Fibroblast of peridontal ligament (primary cell): Measurements from ENCODE around the gene CAMSAP3.
"Not testable (repeated sequence)": the region's sequence is repeated elsewhere in the genome, so short reads cannot be mapped to it uniquely, and the experiment has no call there.

ENCODE experiments used
- DNase-seq: peaks from one replicate; pipeline ENCODE4 v3.0.0-alpha.2; 2010; ENCODE audit errors: extremely low read depth

Gene CAMSAP3

DNA sequence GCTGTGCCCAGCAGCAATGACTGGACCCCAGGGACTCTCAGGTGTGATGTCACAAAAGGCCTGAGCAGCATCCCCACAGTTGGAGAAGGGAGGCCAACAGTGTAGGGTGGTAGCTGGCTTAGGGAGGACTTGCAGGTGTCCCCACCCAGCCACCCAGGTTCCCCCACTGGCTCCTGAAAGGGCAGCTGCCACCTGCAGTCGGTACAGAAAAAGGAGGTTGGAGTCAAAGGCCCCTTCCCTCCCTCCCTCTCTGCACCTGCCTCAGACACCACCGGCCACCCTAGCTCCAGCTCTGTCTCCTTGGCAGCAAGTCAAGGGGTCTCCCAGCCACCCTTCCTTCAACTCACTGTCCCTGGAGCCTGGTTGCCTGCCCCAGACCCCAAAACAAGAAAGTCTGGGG is 38.0 kb downstream of the CAMSAP3 start, which contains the start of gene PCP2:
Gene PCP2, minus strand, starts transcription at position 22 of the 400 bp plus-strand sequence. CDS start 262 bp downstream, outside the sequence.
- no peak for DNase-seq

DNA sequence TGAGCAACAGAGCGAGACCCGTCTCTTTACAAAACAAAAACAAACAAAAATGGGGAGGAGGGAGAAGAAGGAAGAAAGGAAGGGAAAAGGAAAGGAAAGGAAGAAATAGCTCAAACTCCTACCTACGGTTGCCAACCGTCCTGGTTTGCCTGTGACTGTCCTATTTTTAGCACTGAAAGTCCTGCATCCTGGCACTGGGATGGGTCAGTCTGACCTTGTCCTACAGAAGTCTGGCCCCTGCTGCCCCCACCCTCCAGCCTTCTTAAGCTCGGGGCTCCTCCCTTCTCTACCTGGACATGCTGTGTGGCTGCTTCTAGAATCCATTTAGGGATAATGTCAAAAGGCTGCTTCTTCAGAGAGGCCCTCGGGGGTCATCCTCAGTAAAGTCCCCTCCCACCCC is 40.0 kb downstream of the CAMSAP3 start:
- no peak for DNase-seq

DNA sequence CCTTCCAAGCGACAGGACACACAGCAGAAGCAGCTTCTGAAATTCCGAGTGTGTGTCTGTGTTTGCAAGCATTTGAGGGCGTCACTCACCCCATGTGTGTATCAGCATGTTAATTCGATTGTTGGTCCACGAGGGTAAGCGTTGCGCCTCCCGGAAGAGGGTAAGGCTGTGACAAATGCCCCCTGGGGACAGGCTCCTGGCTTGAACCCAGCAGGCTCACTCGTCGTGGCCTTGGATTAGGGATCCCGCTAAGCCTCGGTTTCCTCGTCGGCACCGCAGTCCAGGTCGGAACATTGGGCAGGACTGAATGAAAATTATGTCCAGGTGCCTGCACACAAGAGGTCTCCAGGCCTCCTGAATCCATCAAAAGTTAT is 40.6 kb downstream of the CAMSAP3 start:
- DNase-seq = no peak

DNA sequence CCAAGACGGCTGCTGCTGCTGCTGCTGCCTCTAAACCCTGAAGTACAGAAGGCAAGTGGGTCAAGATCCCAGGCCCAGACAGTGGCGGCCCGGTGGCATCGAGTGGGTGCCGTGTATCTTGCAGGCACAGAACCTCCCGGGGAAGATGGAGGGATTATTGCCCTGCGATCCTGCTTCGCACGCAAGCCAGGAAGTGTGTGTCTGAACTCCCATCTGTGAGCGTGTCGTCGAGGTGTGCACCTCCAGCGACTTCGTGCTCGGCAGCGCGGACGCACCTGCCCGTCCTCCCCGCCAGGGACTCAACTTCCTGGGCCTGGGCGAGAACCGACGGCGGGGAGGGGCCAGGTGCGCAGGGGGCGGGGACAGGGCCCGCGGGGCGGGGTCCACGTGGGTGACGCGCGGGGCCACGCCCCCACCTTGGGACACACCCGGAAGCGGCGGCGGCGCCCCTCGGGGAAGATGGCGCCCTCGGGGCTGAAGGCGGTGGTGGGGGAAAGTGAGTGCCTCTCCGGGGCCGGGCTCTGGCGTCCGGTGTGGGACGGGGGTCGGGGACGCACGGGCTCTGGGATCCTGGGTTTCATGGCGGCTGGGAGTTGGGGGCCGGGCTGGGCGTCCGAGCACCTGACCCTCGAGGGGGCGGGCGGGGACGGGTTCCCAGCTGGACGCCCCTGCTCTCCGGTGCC is 41.2 kb downstream of the CAMSAP3 start, which contains the start of gene STXBP2:
Gene STXBP2, plus strand, starts transcription at position 420 of the 683 bp plus-strand sequence. Its CDS starts 40 bp downstream, at position 460.
- no peak for DNase-seq

DNA sequence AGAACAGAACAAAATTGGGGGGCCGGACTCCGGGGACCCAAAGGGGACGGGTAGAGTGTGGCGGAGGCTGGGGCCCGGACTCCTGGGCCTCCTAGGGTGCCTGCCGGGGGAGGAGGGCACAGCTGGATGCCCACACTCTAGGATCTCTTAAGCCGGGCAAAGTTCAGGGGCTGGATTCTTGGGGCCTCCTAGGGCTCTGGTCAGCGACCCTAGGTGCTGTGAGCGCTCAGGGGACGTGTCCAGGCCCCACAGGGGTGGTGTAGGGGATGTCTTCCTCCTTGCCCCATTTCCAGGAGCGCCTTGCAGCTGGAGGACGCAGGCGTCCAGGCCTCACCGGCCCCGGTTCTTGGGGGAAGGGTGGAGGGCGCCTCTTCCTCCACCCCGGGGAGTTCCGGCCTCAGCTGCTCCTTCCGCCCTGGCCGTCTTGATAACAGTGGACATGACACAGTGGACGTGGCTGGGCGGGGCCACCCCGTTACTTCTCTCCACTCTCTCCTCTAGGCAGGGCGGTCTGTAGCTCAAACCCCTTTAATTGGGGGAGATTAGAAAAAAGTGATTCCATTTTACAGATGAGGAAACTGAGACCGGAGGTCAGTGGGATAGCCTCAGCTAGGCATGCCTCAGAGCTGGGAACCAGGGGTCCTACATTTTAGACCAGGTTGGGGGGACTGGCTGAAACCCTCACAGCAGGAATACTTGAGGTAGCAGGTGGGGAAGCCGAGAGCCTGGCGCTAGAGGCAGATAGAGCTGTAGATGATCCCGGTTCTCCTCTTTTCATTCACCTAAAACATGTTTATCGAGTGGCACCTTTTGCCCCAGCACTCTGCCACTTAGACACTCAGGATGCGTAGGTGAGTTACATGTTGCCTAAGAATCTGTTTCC is 42.0 kb downstream of the CAMSAP3 start:
- DNase-seq = no peak

DNA sequence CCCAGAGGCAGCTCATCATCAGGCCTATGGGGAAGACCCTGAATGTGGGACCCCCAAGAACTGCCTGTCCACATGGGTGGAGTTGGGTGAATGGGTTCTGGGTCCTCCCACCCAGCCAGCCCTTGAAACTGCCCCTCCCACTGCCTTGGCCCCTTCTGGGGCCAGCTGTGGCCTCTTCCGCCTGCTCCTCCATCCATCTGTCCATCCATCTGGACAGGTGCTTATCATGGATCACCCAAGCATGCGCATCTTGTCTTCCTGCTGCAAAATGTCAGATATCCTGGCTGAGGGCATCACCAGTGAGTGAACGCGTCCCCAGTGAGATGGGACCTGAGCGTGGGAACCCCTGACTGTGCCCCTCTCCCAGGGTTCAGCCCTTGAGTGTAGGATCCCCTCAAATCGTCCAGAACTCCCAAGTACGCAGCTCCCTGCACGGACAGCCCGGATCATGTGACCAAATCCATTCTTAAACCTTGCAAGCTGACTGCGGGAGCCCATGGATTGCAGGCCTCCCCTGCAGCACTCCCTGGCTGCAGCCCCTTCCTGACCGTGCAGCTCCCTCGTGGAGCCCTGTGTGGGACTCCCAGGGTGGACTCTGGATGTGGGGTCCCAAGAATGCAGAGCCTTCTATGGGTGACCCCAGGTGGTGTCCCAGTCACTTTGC is 43.3 kb downstream of the CAMSAP3 start:
- DNase-seq = no peak

DNA sequence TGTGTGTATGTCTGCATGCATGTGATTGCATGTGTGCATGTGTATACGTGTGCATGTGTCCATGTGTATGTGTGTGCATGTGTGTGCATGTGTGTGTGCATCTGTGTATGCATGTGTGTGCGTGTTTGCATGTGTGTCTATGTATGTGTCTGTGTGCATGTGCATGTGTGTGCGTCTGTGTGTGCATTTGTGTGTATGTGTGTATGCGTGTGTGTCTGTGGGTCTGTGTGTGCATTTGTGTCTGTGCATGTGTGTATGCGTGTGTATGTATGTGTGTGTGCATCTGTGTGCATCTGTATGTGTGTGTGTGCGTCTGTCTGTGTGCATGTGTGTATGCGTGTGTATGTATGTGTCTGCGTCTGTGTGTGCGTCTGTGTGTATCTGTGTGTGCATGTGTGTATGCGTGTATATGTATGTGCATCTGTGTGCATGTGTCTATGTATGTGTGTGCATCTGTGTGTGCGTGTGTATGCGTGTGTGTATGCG is 44.2 kb downstream of the CAMSAP3 start:
- no peak for DNase-seq

DNA sequence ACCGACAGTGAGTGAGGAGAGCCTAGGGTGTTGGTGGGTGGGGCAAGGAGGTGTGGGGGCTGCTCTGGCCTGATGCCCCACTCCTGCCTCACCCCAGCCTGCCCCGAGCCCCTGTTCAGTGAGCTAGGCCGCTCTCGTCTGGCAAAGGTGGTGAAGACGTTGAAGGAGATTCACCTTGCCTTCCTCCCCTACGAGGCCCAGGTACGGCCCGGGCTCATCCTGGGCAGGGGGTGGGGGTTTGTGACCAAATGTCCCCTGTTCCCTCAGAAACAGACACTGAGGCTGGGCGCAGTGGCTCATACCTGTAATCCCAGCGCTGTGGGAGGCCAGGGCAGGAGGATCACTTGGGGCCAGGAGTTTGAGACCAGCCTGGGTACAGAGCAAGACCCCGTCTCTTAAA is 45.1 kb downstream of the CAMSAP3 start:
- DNase-seq = no peak

DNA sequence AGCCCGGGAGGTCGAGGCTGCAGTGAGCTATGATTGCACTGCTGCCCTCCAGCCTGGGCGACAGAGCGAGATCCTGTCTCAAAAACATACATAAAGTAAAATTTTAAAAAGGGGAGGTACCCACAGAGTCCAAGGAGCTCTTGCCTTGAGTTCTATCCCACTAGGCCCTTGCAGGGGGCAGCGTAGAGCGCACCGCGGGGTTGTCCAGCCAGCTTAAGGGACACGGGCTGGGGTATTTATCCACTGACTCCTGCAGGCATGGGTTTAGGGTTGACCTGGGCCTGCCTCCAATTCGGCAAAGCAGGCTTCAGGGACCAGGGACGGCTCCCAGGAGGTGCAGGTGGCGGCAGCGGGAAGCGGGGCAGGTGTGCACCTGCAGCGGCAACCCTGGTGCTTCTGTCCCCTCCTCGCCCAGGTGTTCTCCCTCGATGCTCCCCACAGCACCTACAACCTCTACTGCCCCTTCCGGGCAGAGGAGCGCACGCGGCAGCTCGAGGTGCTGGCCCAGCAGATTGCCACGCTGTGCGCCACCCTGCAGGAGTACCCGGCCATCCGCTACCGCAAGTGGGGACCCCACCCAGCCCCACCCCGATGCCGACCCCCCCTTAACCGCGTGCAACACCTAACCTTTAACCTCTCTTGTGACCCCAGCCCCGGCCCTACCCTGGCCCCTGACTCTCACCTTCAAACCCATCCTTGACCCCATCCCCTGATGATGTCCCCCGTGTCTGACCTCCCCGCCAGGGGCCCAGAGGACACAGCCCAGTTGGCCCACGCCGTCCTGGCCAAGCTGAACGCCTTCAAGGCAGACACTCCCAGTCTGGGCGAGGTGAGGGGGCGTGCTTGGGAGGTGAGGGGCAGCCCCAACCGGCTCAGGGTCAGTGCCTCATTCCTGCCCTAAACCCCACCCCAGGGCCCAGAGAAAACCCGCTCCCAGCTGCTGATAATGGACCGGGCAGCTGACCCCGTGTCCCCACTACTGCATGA is 45.9 kb downstream of the CAMSAP3 start:
- DNase-seq = no peak

DNA sequence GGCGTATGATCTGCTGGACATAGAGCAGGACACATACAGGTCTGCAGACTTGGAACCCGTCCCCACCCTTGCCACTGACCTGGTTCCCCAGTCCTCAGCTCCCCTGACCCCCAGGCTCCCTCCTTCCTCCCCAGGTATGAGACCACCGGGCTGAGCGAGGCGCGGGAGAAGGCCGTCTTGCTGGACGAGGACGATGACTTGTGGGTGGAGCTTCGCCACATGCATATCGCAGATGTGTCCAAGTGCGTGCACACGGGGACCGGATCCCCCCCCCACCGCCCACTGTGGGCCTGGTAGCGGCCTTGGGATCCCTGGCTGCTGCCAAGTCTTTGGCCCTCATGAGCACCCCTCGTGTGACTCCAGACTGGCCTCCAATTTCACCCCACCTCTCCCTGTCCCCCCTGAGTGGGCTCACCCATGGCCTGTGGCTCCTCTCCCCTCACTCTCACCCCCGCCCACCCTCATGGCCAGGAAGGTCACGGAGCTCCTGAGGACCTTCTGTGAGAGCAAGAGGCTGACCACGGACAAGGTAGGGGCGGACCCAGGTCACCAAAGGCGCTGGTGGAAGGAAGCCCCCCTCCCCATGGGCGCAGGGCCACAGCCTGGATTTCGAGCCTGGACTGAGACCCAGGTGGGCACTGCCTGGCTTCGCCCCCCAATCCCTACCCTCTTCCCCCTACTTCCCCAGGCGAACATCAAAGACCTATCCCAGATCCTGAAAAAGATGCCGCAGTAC is 46.8 kb downstream of the CAMSAP3 start:
- no peak for DNase-seq

DNA sequence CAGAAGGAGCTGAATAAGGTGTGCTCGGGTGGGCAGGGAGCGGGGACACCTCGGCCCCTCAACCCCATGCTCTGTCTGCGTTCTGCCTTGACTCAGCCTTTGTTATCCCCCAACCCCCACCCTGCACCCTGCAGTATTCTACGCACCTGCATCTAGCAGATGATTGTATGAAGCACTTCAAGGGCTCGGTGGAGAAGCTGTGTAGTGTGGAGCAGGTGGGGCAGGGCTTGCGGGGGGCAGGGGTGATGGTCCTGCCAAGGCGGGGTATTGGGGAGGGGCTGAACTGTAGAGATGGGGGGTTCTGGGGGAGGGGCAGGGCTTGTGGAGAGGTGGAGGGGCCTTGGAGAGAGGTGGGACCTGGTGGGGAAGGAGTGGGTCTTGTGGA is 47.4 kb downstream of the CAMSAP3 start:
- no peak for DNase-seq

DNA sequence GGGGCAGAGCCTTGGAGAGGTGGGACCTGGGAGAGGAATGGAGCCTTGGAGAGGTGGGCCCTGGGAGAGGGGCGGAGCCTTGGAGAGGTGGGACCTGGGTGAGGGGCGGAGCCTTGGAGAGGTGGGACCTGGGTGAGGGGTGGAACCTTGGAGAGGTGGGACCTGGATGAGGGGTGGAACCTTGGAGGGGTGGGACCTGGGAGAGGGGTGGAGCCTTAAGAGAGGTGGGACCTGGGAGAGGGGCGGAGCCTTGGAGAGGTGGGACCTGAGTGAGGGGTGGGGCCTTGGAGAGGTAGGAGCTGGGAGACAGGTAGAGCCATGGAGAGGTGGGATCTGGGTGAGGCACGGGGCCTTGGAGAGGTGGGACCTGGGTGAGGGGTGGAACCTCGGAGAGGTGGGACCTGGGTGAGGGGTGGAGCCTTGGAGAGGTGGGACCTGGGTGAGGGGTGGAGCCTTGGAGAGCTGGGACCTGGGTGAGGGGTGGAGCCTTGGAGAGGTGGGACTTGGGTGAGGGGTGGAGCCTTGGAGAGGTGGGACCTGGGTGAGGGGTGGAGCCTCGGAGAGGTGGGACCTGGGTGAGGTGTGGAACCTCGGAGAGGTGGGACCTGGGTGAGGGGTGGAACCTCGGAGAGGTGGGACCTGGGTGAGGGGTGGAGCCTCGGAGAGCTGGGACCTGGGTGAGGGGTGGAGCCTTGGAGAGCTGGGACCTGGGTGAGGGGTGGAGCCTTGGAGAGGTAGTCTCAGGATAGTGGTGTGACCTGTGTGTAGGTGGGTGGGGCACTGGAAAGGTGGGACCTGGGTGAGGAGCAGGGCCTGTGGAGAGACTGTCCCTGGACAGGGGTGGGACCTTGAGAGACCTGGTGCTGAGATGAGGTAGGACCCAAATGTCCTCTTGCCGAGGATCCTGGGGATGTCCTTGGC is 48.2 kb downstream of the CAMSAP3 start:
- not testable (repeated sequence) for DNase-seq

DNA sequence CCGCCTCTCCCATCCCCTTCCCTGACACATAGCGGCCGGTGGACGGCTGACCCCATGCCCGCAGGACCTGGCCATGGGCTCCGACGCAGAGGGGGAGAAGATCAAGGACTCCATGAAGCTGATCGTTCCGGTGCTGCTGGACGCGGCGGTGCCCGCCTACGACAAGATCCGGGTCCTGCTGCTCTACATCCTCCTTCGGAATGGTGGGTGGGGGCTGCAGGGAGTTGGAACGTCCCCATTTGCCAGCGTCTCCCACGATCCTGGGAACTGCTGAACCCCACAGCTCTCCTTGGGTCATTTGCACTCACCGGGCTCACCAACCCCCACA is 48.9 kb downstream of the CAMSAP3 start:
- no peak for DNase-seq

DNA sequence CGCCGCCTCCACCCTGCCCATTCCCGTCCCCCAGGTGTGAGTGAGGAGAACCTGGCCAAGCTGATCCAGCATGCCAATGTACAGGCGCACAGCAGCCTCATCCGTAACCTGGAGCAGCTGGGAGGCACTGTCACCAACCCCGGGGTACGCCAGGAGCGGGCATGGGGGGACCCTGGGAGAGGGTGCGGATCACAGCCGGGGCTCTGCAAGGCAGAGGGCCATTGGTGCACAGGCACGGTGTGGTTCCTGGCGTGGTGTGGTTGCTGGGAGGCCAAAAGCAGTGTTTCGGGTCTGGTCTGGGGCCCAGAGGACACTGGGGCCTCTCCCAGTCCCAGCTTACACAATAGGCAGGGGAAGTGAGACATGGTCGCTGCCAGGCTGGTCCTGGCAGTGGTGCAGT is 49.5 kb downstream of the CAMSAP3 start:
- no peak for DNase-seq

DNA sequence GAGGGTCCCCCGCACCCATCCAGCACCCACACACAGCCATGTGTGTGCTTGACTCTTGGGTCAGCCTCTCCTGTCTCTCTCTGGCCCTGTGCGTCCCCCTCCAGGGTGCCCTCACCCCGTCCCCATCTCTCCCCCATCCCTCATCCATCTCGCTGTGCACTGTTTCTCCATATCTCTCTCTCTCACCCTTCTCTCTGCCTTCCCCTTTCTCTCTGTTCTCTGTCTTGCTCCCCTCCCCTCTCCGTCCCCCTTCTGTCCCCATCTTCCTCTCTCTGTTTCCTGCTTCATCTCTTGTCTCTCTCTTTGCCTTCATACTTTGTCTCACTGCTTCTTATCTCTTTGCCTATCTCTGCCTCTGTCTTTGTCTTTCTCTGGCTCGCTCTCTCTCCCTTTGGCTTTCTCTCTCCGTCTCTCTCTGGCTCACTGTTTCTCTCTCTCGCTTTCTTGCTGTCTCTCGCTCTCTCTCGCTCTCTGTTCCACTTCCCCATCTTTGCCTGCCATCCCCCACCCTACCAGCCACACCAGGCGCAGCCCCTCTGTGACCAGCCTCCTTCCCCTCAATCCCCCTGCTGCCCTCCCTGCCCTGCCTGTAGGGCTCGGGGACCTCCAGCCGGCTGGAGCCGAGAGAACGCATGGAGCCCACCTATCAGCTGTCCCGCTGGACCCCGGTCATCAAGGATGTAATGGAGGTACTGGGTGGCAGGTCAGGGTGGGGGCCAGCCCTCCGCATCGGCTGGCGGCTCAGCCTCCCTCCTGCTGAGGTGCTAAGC is 50.2 kb downstream of the CAMSAP3 start:
- DNase-seq = no peak

DNA sequence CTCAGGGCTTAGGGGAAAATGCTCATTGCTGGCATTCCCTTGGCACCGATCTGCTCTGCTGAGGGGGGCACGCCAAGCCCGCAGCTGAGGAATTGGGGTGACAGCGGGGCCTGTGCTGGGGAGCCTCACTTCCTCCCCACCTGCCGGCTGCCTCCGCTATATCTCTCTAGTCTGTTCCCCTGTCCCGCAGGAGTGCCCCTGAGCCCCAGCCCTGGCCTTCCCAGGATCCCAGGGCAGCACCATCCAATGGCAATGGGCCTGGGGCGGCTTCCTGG is 50.7 kb downstream of the CAMSAP3 start:
- no peak for DNase-seq

DNA sequence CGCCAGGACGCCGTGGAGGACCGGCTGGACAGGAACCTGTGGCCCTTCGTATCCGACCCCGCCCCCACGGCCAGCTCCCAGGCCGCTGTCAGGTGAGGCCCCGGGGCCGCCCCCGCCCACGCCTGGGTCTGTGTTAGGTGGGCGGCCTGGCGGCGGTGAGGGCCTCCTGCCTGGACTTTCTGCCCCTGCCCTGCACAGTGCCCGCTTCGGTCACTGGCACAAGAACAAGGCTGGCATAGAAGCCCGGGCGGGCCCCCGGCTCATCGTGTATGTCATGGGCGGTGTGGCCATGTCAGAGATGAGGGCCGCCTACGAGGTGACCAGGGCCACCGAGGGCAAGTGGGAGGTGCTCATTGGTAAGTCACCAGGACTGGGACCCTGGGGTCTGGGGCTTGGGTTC is 51.5 kb downstream of the CAMSAP3 start:
- DNase-seq = no peak

DNA sequence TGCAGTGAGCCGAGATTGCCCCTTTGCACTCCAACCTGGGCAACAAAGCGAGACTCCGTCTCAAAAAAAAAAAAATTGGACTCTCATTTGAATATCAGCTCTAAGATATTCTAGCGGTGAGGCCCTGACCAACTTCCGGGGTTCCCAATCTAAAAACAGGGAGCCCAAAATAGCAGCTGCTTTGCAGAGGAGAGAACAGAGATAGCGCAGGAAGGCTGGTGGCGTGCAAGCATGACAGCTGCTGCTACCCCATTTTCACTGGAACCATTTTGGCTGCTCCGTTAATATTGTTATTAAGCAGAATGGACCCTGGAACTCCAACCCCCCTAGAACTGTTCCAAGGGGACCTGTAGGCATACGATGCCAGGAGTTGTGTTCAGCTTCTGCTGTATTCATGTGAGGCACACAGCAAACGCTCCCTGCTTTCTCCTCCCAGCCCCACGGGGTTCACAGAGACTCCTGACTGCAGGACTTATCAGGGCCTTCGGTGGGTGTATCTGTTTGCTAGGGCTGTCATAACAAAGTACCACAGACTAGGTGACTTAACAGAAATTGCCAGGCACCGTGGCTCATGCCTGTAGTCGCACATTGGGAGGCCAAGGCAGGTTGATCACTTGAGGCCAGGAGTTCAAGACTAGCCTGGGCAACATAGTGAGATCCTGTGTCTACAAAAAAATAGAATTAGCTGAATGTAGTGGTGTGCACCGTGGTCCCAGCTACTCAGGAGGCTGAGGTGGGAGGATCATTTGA is 52.8 kb downstream of the CAMSAP3 start:
- DNase-seq = no peak
